Panc1 (cell line): ENCODE data around the gene PWP1. TPM values are rescaled to one million over a fixed set of nuclear protein-coding genes. Genes with fewer than 3 reads are reported as not detected.

Experiments used
- ATAC-seq: fragments of 200-7000 bp; cut with Tn5 transposase; 2 replicates; pipeline ENCODE4 v1.9.1; 2020; ENCODE audit warnings: mild to moderate bottlenecking, moderate library complexity
- BruUV-seq: library from RNA; stranded (reverse); fragments of 400-500 nt; replicated peaks from 2 replicates; lab custom pipeline; 2021; lab: Mats Ljungman, UMichigan
- CTCF ChIA-PET: fragments of 300-600 bp; sonication (Branson Sonifier 250); formaldehyde crosslinking; loops from one replicate; lab custom pipeline; 2022; ENCODE audit warnings: antibody characterized with exemption; lab: Charles Lee
- POLR2A ChIA-PET: fragments of 300-600 bp; sonication (Branson Sonifier 250); formaldehyde crosslinking; loops from one replicate; lab custom pipeline; 2022; ENCODE audit warnings: antibody characterized with exemption; lab: Charles Lee
- DNase-seq: peaks from one replicate; pipeline ENCODE4 v3.0.0-alpha.2; 2010; ENCODE audit warnings: low read depth, low spot score
- H3K27ac ChIP-seq: 2 replicates; pipeline ENCODE4 v1.5.1; 2011; ENCODE audit warnings: mild to moderate bottlenecking, low read length, inconsistent platforms
- H3K27me3 ChIP-seq: fragments of 200-500 bp; sonication (Bioruptor generic); 2 replicates; pipeline ENCODE4 v1.6.0; 2014; ENCODE audit warnings: low read length, inconsistent platforms; ENCODE audit not compliant: control insufficient read depth, insufficient read depth
- H3K36me3 ChIP-seq: fragments of 200-500 bp; sonication (Bioruptor generic); 2 replicates; pipeline ENCODE4 v1.5.1; 2014; ENCODE audit warnings: inconsistent platforms, mild to moderate bottlenecking, low read length, moderate library complexity; ENCODE audit not compliant: control insufficient read depth, insufficient read depth
- H3K4me1 ChIP-seq: 2 replicates; pipeline ENCODE4 v1.5.1; 2011; ENCODE audit warnings: inconsistent platforms, mild to moderate bottlenecking, low read length, moderate library complexity; ENCODE audit not compliant: control insufficient read depth, insufficient read depth
- H3K4me3 ChIP-seq, 2 experiments: 2 replicates each; pipeline ENCODE4 v1.5.1; 2011 to 2012; ENCODE audit warnings: low read depth in 2 of 2, low read length in 2 of 2, mild to moderate bottlenecking in 2 of 2, inconsistent platforms in 1 of 2, moderate library complexity in 1 of 2
- H3K9me3 ChIP-seq: fragments of 200-500 bp; sonication (Bioruptor generic); 2 replicates; pipeline ENCODE4 v1.5.1; 2014; ENCODE audit warnings: low read depth, mild to moderate bottlenecking, inconsistent platforms, low read length, moderate library complexity; ENCODE audit not compliant: control insufficient read depth, insufficient read depth
- POLR2AphosphoS5 ChIP-seq: IDR thresholded peaks from 2 replicates; pipeline ENCODE4 v1.6.1; 2012; ENCODE audit warnings: mild to moderate bottlenecking, low read depth, low read length, moderate library complexity
- REST ChIP-seq, 2 experiments: IDR thresholded peaks; 2 replicates each; pipeline ENCODE4 v1.6.1; 2011 to 2012; ENCODE audit warnings: low read depth in 2 of 2, control low read depth in 1 of 2, low read length in 1 of 2, mild to moderate bottlenecking in 1 of 2, moderate library complexity in 1 of 2; ENCODE audit not compliant: insufficient read depth in 1 of 2
- SIN3A ChIP-seq: IDR thresholded peaks from 2 replicates; pipeline ENCODE4 v1.6.1; 2012; ENCODE audit warnings: low read depth, mild to moderate bottlenecking, low read length, moderate library complexity, borderline replicate concordance; ENCODE audit not compliant: insufficient read depth
- TCF7L2 ChIP-seq: IDR thresholded peaks from 2 replicates; pipeline ENCODE4 v1.6.1; 2011; ENCODE audit warnings: mild to moderate bottlenecking, low read depth, low read length, inconsistent platforms
- in situ Hi-C: cut with HindIII; loops from 2 replicates; pipeline ENCODE4 v1.10.0; 2016; ENCODE audit warnings: low sequenced_read_pairs, low pct_unique_long_range_greater_than_20kb
- intact Hi-C: fragments of 100-400 bp; cut with micrococcal nuclease; formaldehyde crosslinking; loops from one replicate; pipeline ENCODE4 v1.10.0; 2022; ENCODE audit not compliant: unreplicated experiment
- total RNA-seq: library from RNA; stranded (reverse); gene quantifications from one replicate; pipeline ENCODE4 v1.2.1, GENCODE V29; 2021; ENCODE audit not compliant: unreplicated experiment
- TF ChIP-seq, protein P1 (sequence below): fragments of 450-650 bp; IDR thresholded peaks from 2 replicates; pipeline ENCODE4 v1.5.1; 2017; ENCODE audit warnings: mild to moderate bottlenecking

Gene PWP1
- total RNA-seq, 1 experiment from 2014 or later: 61.7 TPM

DNA sequence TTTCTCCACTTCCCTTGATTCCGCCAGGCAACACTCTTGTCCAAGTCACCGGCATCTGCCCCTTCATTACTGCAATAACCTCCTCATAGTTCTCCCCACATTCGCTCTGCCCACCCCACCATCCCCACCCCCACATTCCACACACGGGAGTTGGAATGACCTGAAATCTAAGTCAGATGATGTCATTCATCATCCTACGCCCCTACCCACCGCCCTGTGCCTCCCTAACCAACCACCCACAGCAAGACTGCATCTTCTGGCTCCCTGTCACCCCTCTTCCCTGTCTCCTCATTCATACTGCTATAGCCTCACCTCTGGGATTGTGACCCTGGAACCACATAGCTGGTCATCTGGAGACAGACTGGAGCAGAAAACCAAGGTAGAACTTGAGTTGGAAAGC is 7.9 kb upstream of the PWP1 start:
- in situ Hi-C loops: no loop called here
- no peak for ATAC-seq
- Histone ChIP-seq H3K36me3 (no peaks in the 10 kb centered on the region), H3K27ac (no peak overlapping the region), H3K4me1 (no peaks in the 10 kb centered on the region), H3K9me3 (no peaks in the 10 kb centered on the region), H3K4me3 (no peak overlapping the region), H3K27me3 (peaks cover 15% of the 10 kb centered on the region)
- no TSS peak for BruUV-seq
- POLR2A ChIA-PET: no interaction called here
- intact Hi-C loops: loop anchor here (2.0 kb wide), 1 partner anchor 207 kb away; no protein-coding TSS in a partner anchor
- CTCF ChIA-PET: no interaction called here
- TF ChIP-seq REST (IDR thresholded peaks at IDR 0.05; ENCODE audit: insufficient read depth in 1 of 2, low read depth in 2 of 2, low read length in 1 of 2) (no peak), SIN3A (no peak), POLR2AphosphoS5 (no peak), TCF7L2 (no peak)
- TF ChIP-seq, protein P1, sequence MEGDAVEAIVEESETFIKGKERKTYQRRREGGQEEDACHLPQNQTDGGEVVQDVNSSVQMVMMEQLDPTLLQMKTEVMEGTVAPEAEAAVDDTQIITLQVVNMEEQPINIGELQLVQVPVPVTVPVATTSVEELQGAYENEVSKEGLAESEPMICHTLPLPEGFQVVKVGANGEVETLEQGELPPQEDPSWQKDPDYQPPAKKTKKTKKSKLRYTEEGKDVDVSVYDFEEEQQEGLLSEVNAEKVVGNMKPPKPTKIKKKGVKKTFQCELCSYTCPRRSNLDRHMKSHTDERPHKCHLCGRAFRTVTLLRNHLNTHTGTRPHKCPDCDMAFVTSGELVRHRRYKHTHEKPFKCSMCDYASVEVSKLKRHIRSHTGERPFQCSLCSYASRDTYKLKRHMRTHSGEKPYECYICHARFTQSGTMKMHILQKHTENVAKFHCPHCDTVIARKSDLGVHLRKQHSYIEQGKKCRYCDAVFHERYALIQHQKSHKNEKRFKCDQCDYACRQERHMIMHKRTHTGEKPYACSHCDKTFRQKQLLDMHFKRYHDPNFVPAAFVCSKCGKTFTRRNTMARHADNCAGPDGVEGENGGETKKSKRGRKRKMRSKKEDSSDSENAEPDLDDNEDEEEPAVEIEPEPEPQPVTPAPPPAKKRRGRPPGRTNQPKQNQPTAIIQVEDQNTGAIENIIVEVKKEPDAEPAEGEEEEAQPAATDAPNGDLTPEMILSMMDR: no peak
- no peak for DNase-seq

GRCh38 chr12:107679336-107679735 is 6.3 kb upstream of the PWP1 start:
- Histone ChIP-seq H3K27me3 (peaks cover 11% of the 10 kb centered on the region), H3K27ac (no peak overlapping the region), H3K4me1 (no peaks in the 10 kb centered on the region), H3K4me3 (no peak overlapping the region), H3K9me3 (no peaks in the 10 kb centered on the region), H3K36me3 (no peaks in the 10 kb centered on the region)
- ATAC-seq (no peak), DNase-seq (no peak)
- intact Hi-C loops: no loop called here
- ChIA-PET CTCF (no interaction called here), POLR2A (no interaction called here)
- in situ Hi-C loops: no loop called here
- no TSS peak for BruUV-seq
- TF ChIP-seq, protein P1: no peak
- no peak for TF ChIP-seq SIN3A
- no peak for TF ChIP-seq TCF7L2
- TF ChIP-seq POLR2AphosphoS5: no peak
- TF ChIP-seq REST (IDR thresholded peaks at IDR 0.05; ENCODE audit: insufficient read depth in 1 of 2, low read depth in 2 of 2, low read length in 1 of 2): no peak
